SK-N-MC (cell line): ENCODE measurements around the gene UBE3C.

Experiments used
- DNase-seq: peaks from one replicate; pipeline ENCODE4 v3.0.0-alpha.2; 2011; ENCODE audit warnings: low read depth, low spot score
- H3K27ac ChIP-seq: fragments of 200-600 bp; sonication (generic); 2 replicates; pipeline ENCODE4 v1.5.1; 2016; ENCODE audit warnings: mixed run types
- H3K36me3 ChIP-seq: fragments of 200-600 bp; sonication (generic); 2 replicates; pipeline ENCODE4 v1.6.1; 2017; ENCODE audit warnings: antibody characterized with exemption, low read length, mixed read lengths; ENCODE audit not compliant: insufficient read depth
- H3K4me3 ChIP-seq: fragments of 200-600 bp; sonication (generic); 2 replicates; pipeline ENCODE4 v1.5.1; 2016
- H3K9ac ChIP-seq: fragments of 200-600 bp; sonication (generic); 2 replicates; pipeline ENCODE4 v1.8.0; 2017; ENCODE audit warnings: mixed run types, mixed read lengths; ENCODE audit not compliant: insufficient read length
- H3K9me3 ChIP-seq: fragments of 200-600 bp; sonication (generic); 2 replicates; pipeline ENCODE4 v1.6.1; 2017; ENCODE audit warnings: low read depth, mild to moderate bottlenecking, antibody characterized with exemption, low read length, moderate library complexity, mixed read lengths
- EZH2 ChIP-seq: fragments of 200-600 bp; sonication (generic); IDR thresholded peaks from one replicate; pipeline ENCODE4 v1.6.1; 2017; ENCODE audit warnings: antibody characterized with exemption
- FOXP2 ChIP-seq: optimal IDR thresholded peaks from 2 replicates; pipeline ENCODE3; 2011; ENCODE audit warnings: mild to moderate bottlenecking, moderate library complexity; ENCODE audit not compliant: insufficient read depth; ENCODE audit errors: extremely low read length, control extremely low read depth
- POLR2AphosphoS5 ChIP-seq: IDR thresholded peaks from 2 replicates; pipeline ENCODE4 v1.6.1; 2012; ENCODE audit warnings: mild to moderate bottlenecking, low read depth, low read length, borderline replicate concordance

The UBE3C gene

DNA sequence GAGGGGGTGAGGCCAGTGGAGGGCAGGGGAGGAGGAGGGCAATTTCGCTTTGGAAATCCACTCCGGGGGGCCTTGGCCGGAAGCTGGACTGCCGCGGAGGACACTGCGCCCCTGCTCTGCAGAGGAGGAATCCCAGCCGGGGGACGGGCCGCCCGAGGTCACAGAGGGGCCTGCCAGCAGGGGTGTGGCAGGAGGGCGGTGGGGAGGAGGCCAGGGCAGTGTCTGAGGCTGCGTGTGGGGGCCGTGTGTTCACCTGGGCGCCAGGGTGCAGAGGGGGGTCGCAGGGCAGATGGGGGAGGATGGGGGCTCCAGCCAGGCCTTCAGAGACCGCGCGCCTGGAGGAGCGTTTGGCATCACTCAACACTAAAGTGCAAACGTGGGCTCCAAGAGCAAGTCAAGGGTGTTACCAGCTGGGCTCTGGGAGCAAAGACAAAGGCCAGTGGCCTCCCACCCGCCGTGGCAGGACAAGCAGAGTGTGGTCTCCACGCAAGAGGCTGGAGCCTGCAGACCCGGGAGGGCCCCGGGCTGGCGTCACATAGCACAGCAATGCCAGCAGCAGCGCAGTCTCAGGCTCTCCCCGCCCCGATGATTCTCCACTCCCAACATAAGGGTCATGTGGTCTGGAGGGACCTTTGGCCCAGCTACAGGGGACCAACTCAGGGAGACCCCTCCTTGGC lies 152.8 kb downstream of the UBE3C start:
- DNase-seq, result no peak
- TF ChIP-seq FOXP2, result no peak
- TF ChIP-seq POLR2AphosphoS5, result no peak
- no peak for TF ChIP-seq EZH2
- no peaks in the 10 kb centered on the region for H3K36me3 ChIP-seq
- H3K4me3 ChIP-seq, result no peak overlapping the region
- H3K27ac ChIP-seq, result no peak overlapping the region
- H3K9ac ChIP-seq, result no peak overlapping the region
- H3K9me3 ChIP-seq, result no peaks in the 10 kb centered on the region

DNA sequence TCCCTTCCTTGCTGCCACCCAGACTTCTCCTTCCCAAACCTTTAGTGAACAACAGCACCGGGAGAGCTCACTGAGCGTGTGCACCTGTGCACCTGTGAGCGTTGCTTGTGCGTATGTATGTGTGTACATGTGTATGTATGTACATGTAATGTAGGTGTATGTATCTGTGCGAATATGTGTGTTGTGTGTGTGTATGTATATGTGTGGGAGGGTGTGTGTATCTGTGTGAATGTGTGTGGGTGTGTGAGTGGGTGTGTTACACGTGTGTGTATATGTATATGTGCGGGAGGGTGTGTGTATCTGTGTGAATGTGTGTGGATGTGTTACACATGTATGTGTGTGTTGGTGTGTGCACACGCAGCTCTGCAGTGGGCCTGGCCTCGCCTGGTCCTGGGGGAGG lies 153.5 kb downstream of the UBE3C start:
- Histone ChIP-seq H3K27ac (no peak overlapping the region), H3K36me3 (no peaks in the 10 kb centered on the region), H3K9me3 (no peaks in the 10 kb centered on the region), H3K4me3 (no peak overlapping the region), H3K9ac (no peak overlapping the region)
- no peak for TF ChIP-seq POLR2AphosphoS5
- no peak for DNase-seq

GRCh38 chr7:157292770-157293412 lies 154.2 kb downstream of the UBE3C start:
- H3K36me3 ChIP-seq, result no peaks in the 10 kb centered on the region
- H3K9me3 ChIP-seq, result no peaks in the 10 kb centered on the region
- no peak overlapping the region for H3K27ac ChIP-seq
- TF ChIP-seq FOXP2 (no peak), POLR2AphosphoS5 (no peak)
- H3K9ac ChIP-seq, result no peak overlapping the region
- DNase-seq, result no peak
- H3K4me3 ChIP-seq, result no peak overlapping the region

DNA sequence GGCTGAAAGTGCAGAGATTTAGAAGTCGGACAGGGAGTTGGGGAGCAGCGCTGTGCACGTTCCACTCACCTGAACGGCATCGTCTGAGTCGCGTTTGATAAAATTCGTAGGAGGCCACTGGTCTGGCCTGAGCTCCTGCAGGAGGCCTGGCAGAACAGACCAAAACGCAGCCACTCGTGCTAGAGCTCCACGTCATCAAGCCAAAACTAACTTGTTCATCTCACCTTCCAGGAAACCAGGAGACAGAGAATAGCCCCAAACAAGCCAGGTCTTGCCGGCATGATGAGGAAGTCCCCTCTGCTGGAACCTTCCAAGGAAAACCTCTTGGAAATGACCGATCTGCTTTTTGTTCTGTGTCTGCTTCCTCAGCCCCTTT lies 154.7 kb downstream of the UBE3C start:
- no peak overlapping the region for H3K4me3 ChIP-seq
- no peak for DNase-seq
- no peaks in the 10 kb centered on the region for H3K9me3 ChIP-seq
- no peak overlapping the region for H3K9ac ChIP-seq
- TF ChIP-seq EZH2 (no peak), FOXP2 (no peak), POLR2AphosphoS5 (no peak)
- no peaks in the 10 kb centered on the region for H3K36me3 ChIP-seq
- H3K27ac ChIP-seq, result no peak overlapping the region

- Histone ChIP-seq H3K4me3 (no peak overlapping the region), H3K9ac (no peak overlapping the region), H3K36me3 (no peaks in the 10 kb centered on the region), H3K9me3 (no peaks in the 10 kb centered on the region), H3K27ac (no peak overlapping the region)
- DNase-seq, result no peak
- TF ChIP-seq POLR2AphosphoS5, result no peak
- TF ChIP-seq EZH2, result no peak
- no peak for TF ChIP-seq FOXP2
Observed at GRCh38 chr7:157294773-157295172, 156.0 kb downstream of the UBE3C start.

- Histone ChIP-seq H3K36me3 (no peaks in the 10 kb centered on the region), H3K27ac (no peak overlapping the region), H3K9me3 (no peaks in the 10 kb centered on the region), H3K9ac (no peak overlapping the region), H3K4me3 (no peak overlapping the region)
- TF ChIP-seq POLR2AphosphoS5 (no peak), FOXP2 (no peak), EZH2 (no peak)
- DNase-seq, result no peak
Observed at GRCh38 chr7:157295338-157295737, 156.6 kb downstream of the UBE3C start.

GRCh38 chr7:157297185-157297584 lies 158.5 kb downstream of the UBE3C start:
- H3K9ac ChIP-seq, result no peak overlapping the region
- TF ChIP-seq FOXP2 (no peak), POLR2AphosphoS5 (no peak), EZH2 (no peak)
- no peaks in the 10 kb centered on the region for H3K9me3 ChIP-seq
- DNase-seq, result no peak
- H3K27ac ChIP-seq, result no peak overlapping the region
- H3K36me3 ChIP-seq, result no peaks in the 10 kb centered on the region
- H3K4me3 ChIP-seq, result no peak overlapping the region

DNA sequence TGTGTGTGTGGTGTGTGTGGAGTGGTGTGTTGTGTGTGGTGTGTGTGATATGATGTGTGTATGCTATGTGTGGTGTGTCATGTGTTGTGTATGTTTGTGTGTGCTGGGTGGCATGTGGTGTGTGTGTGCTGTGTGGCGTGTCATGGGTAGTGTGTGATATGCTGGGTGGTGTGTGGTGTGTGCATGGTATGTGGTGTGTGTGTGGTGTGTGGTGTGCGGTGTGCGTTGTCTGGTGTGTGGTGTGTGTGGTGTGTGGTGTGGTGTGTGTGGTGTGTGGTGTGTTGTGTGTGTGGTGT lies 160.5 kb downstream of the UBE3C start:
- no peak for TF ChIP-seq FOXP2
- no peak for TF ChIP-seq EZH2
- TF ChIP-seq POLR2AphosphoS5, result no peak
- Histone ChIP-seq H3K4me3 (no peak overlapping the region), H3K9me3 (no peaks in the 10 kb centered on the region), H3K27ac (no peak overlapping the region), H3K36me3 (no peaks in the 10 kb centered on the region), H3K9ac (no peak overlapping the region)
- no peak for DNase-seq
